GM23338 (cell line): ENCODE measurements around the gene TMEM121. TPM values are rescaled to one million over a fixed set of nuclear protein-coding genes. Genes with fewer than 3 reads are reported as not detected.

ENCODE experiments used
- ATAC-seq: fragments of 200-7000 bp; cut with Tn5 transposase; 3 replicates; pipeline ENCODE4 v1.9.1; 2020
- DNase-seq: peaks from one replicate; pipeline ENCODE4 v3.0.0-alpha.2; 2015; ENCODE audit warnings: low spot score
- H2AFZ ChIP-seq: fragments of 200-600 bp; sonication (generic); 2 replicates; pipeline ENCODE4 v1.8.0; 2016; ENCODE audit warnings: antibody characterized with exemption, mild to moderate bottlenecking, moderate library complexity
- H3F3A ChIP-seq: fragments of 200-600 bp; sonication (generic); replicated peaks from 2 replicates; pipeline ENCODE4 v1.8.0; 2017; ENCODE audit warnings: antibody characterized with exemption, mixed run types, low read depth
- H3K27ac ChIP-seq: fragments of 200-600 bp; sonication (generic); 2 replicates; pipeline ENCODE4 v1.6.1; 2016; ENCODE audit warnings: low read depth
- H3K27me3 ChIP-seq: fragments of 200-600 bp; sonication (generic); 2 replicates; pipeline ENCODE4 v1.8.0; 2016; ENCODE audit warnings: mild to moderate bottlenecking, mixed run types, moderate library complexity; ENCODE audit not compliant: insufficient read depth
- H3K36me3 ChIP-seq: fragments of 200-600 bp; sonication (generic); 2 replicates; pipeline ENCODE4 v1.8.0; 2016; ENCODE audit warnings: mild to moderate bottlenecking; ENCODE audit not compliant: insufficient read depth
- H3K4me1 ChIP-seq: fragments of 200-600 bp; sonication (generic); 2 replicates; pipeline ENCODE4 v1.8.0; 2016; ENCODE audit warnings: mild to moderate bottlenecking, moderate library complexity; ENCODE audit not compliant: insufficient read depth
- H3K4me2 ChIP-seq: fragments of 200-600 bp; sonication (generic); 2 replicates; pipeline ENCODE4 v1.7.1; 2017; ENCODE audit warnings: mixed run types
- H3K4me3 ChIP-seq: fragments of 200-600 bp; sonication (generic); 2 replicates; pipeline ENCODE4 v1.6.1; 2016; ENCODE audit warnings: mixed run types
- H3K79me2 ChIP-seq: fragments of 200-600 bp; sonication (generic); replicated peaks from 2 replicates; pipeline ENCODE4 v1.8.0; 2017; ENCODE audit warnings: mild to moderate bottlenecking; ENCODE audit not compliant: insufficient read depth
- H3K9me2 ChIP-seq: fragments of 200-600 bp; sonication (generic); 2 replicates; pipeline ENCODE4 v1.8.0; 2017; ENCODE audit not compliant: insufficient read depth
- H4K20me1 ChIP-seq: fragments of 200-600 bp; sonication (generic); replicated peaks from 2 replicates; pipeline ENCODE4 v1.8.0; 2017; ENCODE audit warnings: mild to moderate bottlenecking; ENCODE audit not compliant: insufficient read depth
- H3K27ac Mint-ChIP-seq: 2 replicates; pipeline ENCODE4 v1.8.0; 2020; ENCODE audit warnings: inconsistent platforms, mild to moderate bottlenecking, moderate library complexity, mixed read lengths
- H3K27me3 Mint-ChIP-seq: 3 replicates; pipeline ENCODE4 v1.8.0; 2022; ENCODE audit warnings: low read depth, mild to moderate bottlenecking, moderate library complexity, mixed read lengths, inconsistent platforms; ENCODE audit not compliant: insufficient read depth, poor library complexity
- H3K36me3 Mint-ChIP-seq: 3 replicates; pipeline ENCODE4 v1.8.0; 2021; ENCODE audit warnings: low read depth, mild to moderate bottlenecking, inconsistent platforms, moderate library complexity, mixed read lengths
- H3K4me1 Mint-ChIP-seq: 3 replicates; pipeline ENCODE4 v1.8.0; 2020; ENCODE audit warnings: mild to moderate bottlenecking, inconsistent platforms, mixed read lengths
- H3K4me3 Mint-ChIP-seq: 3 replicates; pipeline ENCODE4 v1.8.0; 2021; ENCODE audit warnings: moderate library complexity, mild to moderate bottlenecking, inconsistent platforms, mixed read lengths
- H3K9me3 Mint-ChIP-seq: 3 replicates; pipeline ENCODE4 v1.8.0; 2020; ENCODE audit warnings: moderate library complexity, mild to moderate bottlenecking, inconsistent platforms, mixed read lengths
- CREB1 ChIP-seq: fragments of 250-450 bp; sonication (Bioruptor Pico); IDR thresholded peaks from 2 replicates; pipeline ENCODE4 v1.5.0; 2020; ENCODE audit warnings: low read depth, mild to moderate bottlenecking, moderate library complexity
- ETS1 ChIP-seq: IDR thresholded peaks from 2 replicates; pipeline ENCODE4 v1.6.1; 2016; ENCODE audit warnings: antibody characterized with exemption
- EZH2phosphoT487 ChIP-seq: fragments of 200-600 bp; sonication (generic); IDR thresholded peaks from one replicate; pipeline ENCODE4 v1.8.1; 2018; ENCODE audit warnings: antibody characterized with exemption; ENCODE audit not compliant: unreplicated experiment
- JUNB ChIP-seq: IDR thresholded peaks from one replicate; pipeline ENCODE4 v1.6.1; 2016; ENCODE audit warnings: antibody characterized with exemption; ENCODE audit not compliant: unreplicated experiment
- NANOG ChIP-seq: IDR thresholded peaks from 2 replicates; pipeline ENCODE4 v1.6.1; 2016; ENCODE audit warnings: antibody characterized with exemption, borderline replicate concordance
- POLR2AphosphoS5 ChIP-seq: IDR thresholded peaks from 2 replicates; pipeline ENCODE4 v1.6.1; 2016; ENCODE audit warnings: antibody characterized with exemption, low read depth
- STAT1 ChIP-seq: IDR thresholded peaks from one replicate; pipeline ENCODE4 v1.6.1; 2016; ENCODE audit warnings: antibody characterized with exemption; ENCODE audit not compliant: unreplicated experiment
- ZNF331 ChIP-seq: fragments of 250-450 bp; sonication (Bioruptor Pico); IDR thresholded peaks from 2 replicates; pipeline ENCODE4 v1.5.0; 2020; ENCODE audit warnings: low read depth, mild to moderate bottlenecking, moderate library complexity
- polyA plus RNA-seq: library from polyadenylated mRNA; unstranded; fragments of >200 nt; fragmentation: Nextera tagmentation; extraction: Ambion mirVana; gene quantifications from 2 replicates; pipeline ENCODE4 v1.2.1, GENCODE V29; 2016
- total RNA-seq: library from RNA; depleted of rRNA; stranded (reverse); fragments of >200 nt; shearing (Covaris generic); gene quantifications from 2 replicates; pipeline ENCODE4 v1.2.3, GENCODE V29; 2014
- TF ChIP-seq, protein P1 (sequence below): IDR thresholded peaks from one replicate; pipeline ENCODE4 v1.6.1; 2018; ENCODE audit warnings: antibody characterized with exemption; ENCODE audit not compliant: unreplicated experiment

Gene TMEM121
- total and polyA plus RNA-seq, 2 experiments from 2014 or later, result 0.13 to 1.3 TPM

GRCh38 chr14:105488781-105489541 is 37.4 kb upstream of the TMEM121 start:
- peak overlapping the region; percentile 85; the same call in 1 of the 2 replicates for H3K4me2 ChIP-seq
- Mint-ChIP-seq H3K27ac (no peak overlapping the region), H3K4me1 (peaks cover 8% of the 10 kb centered on the region; the same call in 2 of the 3 replicates), H3K36me3 (no peaks in the 10 kb centered on the region), H3K9me3 (peaks cover 6% of the 10 kb centered on the region; the same call in 2 of the 3 replicates), H3K27me3 (peaks cover 57% of the 10 kb centered on the region), H3K4me3 (peak overlapping the region; percentile 64)
- H3K79me2 ChIP-seq, result no peaks in the 10 kb centered on the region
- no peaks in the 10 kb centered on the region for H4K20me1 ChIP-seq
- peaks cover 3% of the 10 kb centered on the region; the same call in 1 of the 2 replicates for H3K9me2 ChIP-seq
- peaks cover 4% of the 10 kb centered on the region; the same call in 1 of the 2 replicates for H3K4me1 ChIP-seq
- H3K27me3 ChIP-seq, result peaks cover 62% of the 10 kb centered on the region
- H3K27ac ChIP-seq, result no peak overlapping the region
- no peak for TF ChIP-seq POLR2AphosphoS5
- no peak for TF ChIP-seq STAT1
- no peak for TF ChIP-seq NANOG
- TF ChIP-seq CREB1 (CRISPR knock-in tag), result no peak
- TF ChIP-seq, protein P1, sequence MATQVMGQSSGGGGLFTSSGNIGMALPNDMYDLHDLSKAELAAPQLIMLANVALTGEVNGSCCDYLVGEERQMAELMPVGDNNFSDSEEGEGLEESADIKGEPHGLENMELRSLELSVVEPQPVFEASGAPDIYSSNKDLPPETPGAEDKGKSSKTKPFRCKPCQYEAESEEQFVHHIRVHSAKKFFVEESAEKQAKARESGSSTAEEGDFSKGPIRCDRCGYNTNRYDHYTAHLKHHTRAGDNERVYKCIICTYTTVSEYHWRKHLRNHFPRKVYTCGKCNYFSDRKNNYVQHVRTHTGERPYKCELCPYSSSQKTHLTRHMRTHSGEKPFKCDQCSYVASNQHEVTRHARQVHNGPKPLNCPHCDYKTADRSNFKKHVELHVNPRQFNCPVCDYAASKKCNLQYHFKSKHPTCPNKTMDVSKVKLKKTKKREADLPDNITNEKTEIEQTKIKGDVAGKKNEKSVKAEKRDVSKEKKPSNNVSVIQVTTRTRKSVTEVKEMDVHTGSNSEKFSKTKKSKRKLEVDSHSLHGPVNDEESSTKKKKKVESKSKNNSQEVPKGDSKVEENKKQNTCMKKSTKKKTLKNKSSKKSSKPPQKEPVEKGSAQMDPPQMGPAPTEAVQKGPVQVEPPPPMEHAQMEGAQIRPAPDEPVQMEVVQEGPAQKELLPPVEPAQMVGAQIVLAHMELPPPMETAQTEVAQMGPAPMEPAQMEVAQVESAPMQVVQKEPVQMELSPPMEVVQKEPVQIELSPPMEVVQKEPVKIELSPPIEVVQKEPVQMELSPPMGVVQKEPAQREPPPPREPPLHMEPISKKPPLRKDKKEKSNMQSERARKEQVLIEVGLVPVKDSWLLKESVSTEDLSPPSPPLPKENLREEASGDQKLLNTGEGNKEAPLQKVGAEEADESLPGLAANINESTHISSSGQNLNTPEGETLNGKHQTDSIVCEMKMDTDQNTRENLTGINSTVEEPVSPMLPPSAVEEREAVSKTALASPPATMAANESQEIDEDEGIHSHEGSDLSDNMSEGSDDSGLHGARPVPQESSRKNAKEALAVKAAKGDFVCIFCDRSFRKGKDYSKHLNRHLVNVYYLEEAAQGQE, result no peak
- H3K36me3 ChIP-seq, result no peaks in the 10 kb centered on the region
- ATAC-seq, result no peak
- H3K4me3 ChIP-seq, result peak overlapping the region; percentile 58; the same call in 1 of the 2 replicates
- DNase-seq, result no peak
- H2AFZ ChIP-seq, result no peak overlapping the region
- H3F3A ChIP-seq, result peaks cover 4% of the 10 kb centered on the region; the same call in 1 of the 2 replicates

GRCh38 chr14:105489542-105490266 is 36.7 kb upstream of the TMEM121 start:
- Mint-ChIP-seq H3K27me3 (peaks cover 51% of the 10 kb centered on the region), H3K4me3 (peak overlapping the region; percentile 64), H3K9me3 (peaks cover 6% of the 10 kb centered on the region; the same call in 2 of the 3 replicates), H3K36me3 (no peaks in the 10 kb centered on the region), H3K27ac (no peak overlapping the region), H3K4me1 (peaks cover 5% of the 10 kb centered on the region; the same call in 2 of the 3 replicates)
- Histone ChIP-seq H3K27me3 (peaks cover 55% of the 10 kb centered on the region), H3K36me3 (no peaks in the 10 kb centered on the region), H3K4me2 (peak overlapping the region; percentile 85), H3F3A (peaks cover 4% of the 10 kb centered on the region; the same call in 1 of the 2 replicates), H3K9me2 (peaks cover 3% of the 10 kb centered on the region; the same call in 1 of the 2 replicates), H3K4me1 (peaks cover 4% of the 10 kb centered on the region; the same call in 1 of the 2 replicates), H3K4me3 (peak overlapping the region; percentile 58), H4K20me1 (no peaks in the 10 kb centered on the region), H2AFZ (peak overlapping the region; percentile 87; the same call in 1 of the 2 replicates), H3K79me2 (no peaks in the 10 kb centered on the region), H3K27ac (no peak overlapping the region)
- DNase-seq (peak; percentile 93), ATAC-seq (peak; percentile 12)
- TF ChIP-seq JUNB (no peak), ZNF331 (CRISPR knock-in tag) (no peak), ETS1 (no peak), NANOG (no peak), POLR2AphosphoS5 (0 out of 2 replicates have a peak, but pooled peaks have one; percentile 24), EZH2phosphoT487 (no peak)
